Left lung (tissue), 10 donors: Measurements from ENCODE around the gene SSBP2. TPM values are rescaled to one million over a fixed set of nuclear protein-coding genes. Genes with fewer than 3 reads are reported as not detected.
A peak's percentile ranks its signal among the peaks of the same experiment; 100 is the strongest.

Source experiments
- ATAC-seq: fragments of 200-7000 bp; cut with Tn5 transposase; one replicate; pipeline ENCODE4 v1.9.1; 2020; ENCODE audit warnings: moderate library complexity
- DNase-seq, 4 donors: peaks; one replicate each; pipeline ENCODE4 v3.0.0-alpha.2; 2013 to 2020
- H3K27ac ChIP-seq, 2 donors: fragments of 200-600 bp; sonication (generic) in 1 of 2; one replicate each; pipeline versions ENCODE4 v1.5.0 to v1.8.0; 2020 to 2021
- H3K27me3 ChIP-seq, 2 donors: fragments of 200-600 bp; sonication (generic) in 1 of 2; one replicate each; pipeline versions ENCODE4 v1.5.0 to v1.8.0; 2020 to 2021
- H3K36me3 ChIP-seq, 2 donors: fragments of 200-600 bp; sonication (generic) in 1 of 2; one replicate each; pipeline versions ENCODE4 v1.5.0 to v1.8.0; 2020 to 2021
- H3K4me1 ChIP-seq, 2 donors: fragments of 200-600 bp; one replicate each; pipeline ENCODE4 v1.8.0; 2021
- H3K4me3 ChIP-seq, 2 donors: fragments of 200-600 bp; sonication (generic) in 1 of 2; one replicate each; pipeline versions ENCODE4 v1.5.0 to v1.8.0; 2020 to 2021; ENCODE audit warnings: mild to moderate bottlenecking in 1 of 2
- H3K9me3 ChIP-seq, 2 donors: fragments of 200-600 bp; sonication (generic) in 1 of 2; one replicate each; pipeline versions ENCODE4 v1.5.0 to v1.8.0; 2020 to 2021
- CTCF ChIP-seq, 2 donors: fragments of 200-600 bp; sonication (generic) in 1 of 2; IDR thresholded peaks; one replicate each; pipeline versions ENCODE4 v1.5.0 to v1.8.0; 2021; ENCODE audit warnings: antibody characterized with exemption in 2 of 2
- intact Hi-C, 2 donors: fragments of 100-400 bp; cut with DNase I; formaldehyde crosslinking; loops; one replicate each; pipeline versions ENCODE4 v1.11.2 to v1.14.2; 2022
- polyA plus RNA-seq, 6 donors: library from polyadenylated mRNA; unstranded; fragments of 120-200 nt; gene quantifications; one replicate each; pipeline ENCODE4 v1.2.1, GENCODE V29; 2013; ENCODE audit not compliant: insufficient read length in 6 of 6
- total RNA-seq, 2 donors: library from RNA; stranded (reverse); fragmentation: NEBNext Ultra II Directional; extraction: Animal tissue kit (Norgen Biotek cat#: 25700); gene quantifications; one replicate each; pipeline ENCODE4 v1.2.1, GENCODE V29; 2021
- donor health status: DM: no; HTN: yes; CAD: no.
- donor health status: DM: no; HTN: no; CAD: no.

Gene SSBP2
- total and polyA plus RNA-seq, 8 donors, result 31.6 to 103 (median 74.8) TPM

- Histone ChIP-seq H3K27ac (no peak overlapping the region), H3K4me3 (no peak overlapping the region), H3K27me3 (no peaks in the 10 kb centered on the region), H3K9me3 (no peaks in the 10 kb centered on the region), H3K4me1 (peaks cover 0 to 9% of the 10 kb centered on the region in 2 donors), H3K36me3 (no peaks in the 10 kb centered on the region)
- ATAC-seq (no peak), DNase-seq (no peak)
- intact Hi-C loops, result no loop called here
- no peak for TF ChIP-seq CTCF (IDR thresholded peaks at IDR 0.05)
Observed at GRCh38 chr5:81534441-81534840, 216.5 kb downstream of the SSBP2 start.

GRCh38 chr5:81533629-81534405, 217.1 kb downstream of the SSBP2 start:
- TF ChIP-seq CTCF (IDR thresholded peaks at IDR 0.05), result no peak
- no peak for ATAC-seq
- Histone ChIP-seq H3K36me3 (no peaks in the 10 kb centered on the region), H3K4me3 (no peak overlapping the region), H3K4me1 (peaks cover 0 to 9% of the 10 kb centered on the region in 2 donors), H3K27ac (no peak overlapping the region), H3K27me3 (no peaks in the 10 kb centered on the region), H3K9me3 (no peaks in the 10 kb centered on the region)
- DNase-seq, result no peak
- intact Hi-C loops, result no loop called here

- Histone ChIP-seq H3K36me3 (no peaks in the 10 kb centered on the region), H3K27me3 (no peaks in the 10 kb centered on the region), H3K9me3 (no peaks in the 10 kb centered on the region), H3K4me1 (peaks cover 0 to 9% of the 10 kb centered on the region in 2 donors), H3K4me3 (no peak overlapping the region), H3K27ac (no peak overlapping the region)
- intact Hi-C loops, result no loop called here
- TF ChIP-seq CTCF (IDR thresholded peaks at IDR 0.05), result no peak
- no peak for DNase-seq
- ATAC-seq, result no peak
Observed at GRCh38 chr5:81530919-81531318, 220.0 kb downstream of the SSBP2 start.

GRCh38 chr5:81525690-81526089, 225.2 kb downstream of the SSBP2 start:
- ATAC-seq, result peak; percentile 31
- Histone ChIP-seq H3K9me3 (no peaks in the 10 kb centered on the region), H3K27ac (no peak overlapping the region), H3K36me3 (no peaks in the 10 kb centered on the region), H3K4me3 (no peak overlapping the region), H3K4me1 (no peaks in the 10 kb centered on the region), H3K27me3 (no peaks in the 10 kb centered on the region)
- no peak for DNase-seq
- TF ChIP-seq CTCF (IDR thresholded peaks at IDR 0.05), result no peak
- intact Hi-C loops, result no loop called here

GRCh38 chr5:81524015-81524414, 226.9 kb downstream of the SSBP2 start:
- Histone ChIP-seq H3K9me3 (no peaks in the 10 kb centered on the region), H3K4me1 (no peaks in the 10 kb centered on the region), H3K36me3 (no peaks in the 10 kb centered on the region), H3K4me3 (no peak overlapping the region), H3K27me3 (no peaks in the 10 kb centered on the region), H3K27ac (no peak overlapping the region)
- no peak for TF ChIP-seq CTCF (IDR thresholded peaks at IDR 0.05)
- intact Hi-C loops, result no loop called here
- DNase-seq (no peak), ATAC-seq (no peak)
